Measurements from ENCODE around the gene PPP3R2. TPM values are rescaled to one million over a fixed set of nuclear protein-coding genes. Genes with fewer than 3 reads are reported as not detected.

The PPP3R2 gene
- total RNA-seq, 1 experiment from 2014 or later = not detected

- no peak overlapping the region for H3K56ac ChIP-seq (ENCODE audit: insufficient read length, low read depth, low read length)
- Mint-ChIP-seq H3K4me1 (no peaks in the 10 kb centered on the region), H3K36me3 (ENCODE audit: insufficient read depth in 1 of 3, low read depth in 3 of 3) (peaks cover 60 to 85% (median 78%) of the 10 kb centered on the region in 3 experiments), H3K27ac (no peak overlapping the region), H3K9me3 (peaks cover 0 to 8% of the 10 kb centered on the region in 2 experiments; a peak in 1 of 5 replicates), H3K4me3 (no peak overlapping the region), H3K27me3 (ENCODE audit: low read depth) (no peaks in the 10 kb centered on the region)
- H4K5ac ChIP-seq (ENCODE audit: insufficient read length, low read depth, low read length) = no peak overlapping the region
- H2BK120ac ChIP-seq (ENCODE audit: low read depth, low read length, poor library complexity, severe bottlenecking) = no peak overlapping the region
- no peaks in the 10 kb centered on the region for H3K79me2 ChIP-seq (ENCODE audit: insufficient read depth, low read length)
- H4K91ac ChIP-seq (ENCODE audit: insufficient read length, low read depth, low read length) = no peak overlapping the region
- H4K8ac ChIP-seq (replicated peaks; ENCODE audit: insufficient read length, low read depth, low read length) = no peak overlapping the region
- no peak overlapping the region for H2BK20ac ChIP-seq (ENCODE audit: low read depth, low read length, poor library complexity, severe bottlenecking)
- no peaks in the 10 kb centered on the region for H3K23me2 ChIP-seq (ENCODE audit: insufficient read length, low read depth, low read length, poor library complexity, severe bottlenecking)
- WGBS (ENCODE audit: extremely low coverage, insufficient read length, low lambda C conversion rate) = no CpG with 5 or more reads among the region's 1 CpG
- DNase-seq = no peak
- H2BK12ac ChIP-seq (ENCODE audit: insufficient read length, low read depth, low read length) = no peak overlapping the region
- no peaks in the 10 kb centered on the region for H3K4me1 ChIP-seq (ENCODE audit: insufficient read depth, low read length)
- no peak overlapping the region for H3K4ac ChIP-seq (ENCODE audit: low read depth, low read length)
- no peak for TF ChIP-seq CTCF (conservative IDR thresholded peaks at IDR 0.05)
- H2BK15ac ChIP-seq (ENCODE audit: low read depth, low read length) = no peak overlapping the region
- no peak overlapping the region for H3K14ac ChIP-seq (ENCODE audit: insufficient read depth, low read length)
- H3T11ph ChIP-seq (ENCODE audit: low read length) = no peak overlapping the region
- no peak overlapping the region for H3K27ac ChIP-seq (ENCODE audit: insufficient read length, low read depth, low read length)
- H3K79me1 ChIP-seq (ENCODE audit: insufficient read depth, low read depth, low read length, poor library complexity, severe bottlenecking) = no peaks in the 10 kb centered on the region
- H4K20me1 ChIP-seq (ENCODE audit: control insufficient read depth, insufficient read depth, insufficient read length) = no peaks in the 10 kb centered on the region
- no peak overlapping the region for H2BK5ac ChIP-seq (ENCODE audit: insufficient read length, low read length)
- H3K9me3 ChIP-seq (ENCODE audit: control insufficient read depth, low read depth, low read length) = no peaks in the 10 kb centered on the region
- no peak overlapping the region for H2AK5ac ChIP-seq (ENCODE audit: insufficient read length, low read length)
- H3K18ac ChIP-seq (ENCODE audit: insufficient read length, low read depth, low read length) = no peak overlapping the region
- no peak overlapping the region for H3K9ac ChIP-seq (ENCODE audit: extremely low read depth, insufficient read length, low read length)
- H3K23ac ChIP-seq (ENCODE audit: insufficient read length, low read depth, low read length) = no peak overlapping the region
- no peak overlapping the region for H2AFZ ChIP-seq (ENCODE audit: low read length)
- no peak overlapping the region for H3K4me2 ChIP-seq (ENCODE audit: insufficient read depth, insufficient read length, low read length)
- H3K27me3 ChIP-seq (ENCODE audit: insufficient read depth, low read length) = no peaks in the 10 kb centered on the region
These were observed 31.8 kb downstream of the PPP3R2 start for GRCh38 chr9:101562966-101563365.

All from H9 (cell line).